Bronchial epithelial cell (primary cell): ENCODE data around the gene PNMA1. TPM values are rescaled to one million over a fixed set of nuclear protein-coding genes. Genes with fewer than 3 reads are reported as not detected.
A peak's percentile ranks its signal among the peaks of the same experiment; 100 is the strongest.

Experiments
- DNase-seq: peaks from one replicate; pipeline ENCODE4 v3.0.0-alpha.2; 2010; ENCODE audit warnings: low read depth
- FAIRE-seq: peaks from 2 replicates; lab custom pipeline; 2011; peaks lifted over from hg19 to GRCh38; lab: Jason Lieb, UNC
- H3K27me3 ChIP-seq: 2 replicates; pipeline ENCODE4 v1.5.1; 2011; ENCODE audit warnings: low read length; ENCODE audit not compliant: control insufficient read depth, insufficient read depth
- H3K36me3 ChIP-seq: 2 replicates; pipeline ENCODE4 v1.5.1; 2011; ENCODE audit warnings: low read length; ENCODE audit not compliant: control insufficient read depth, insufficient read depth
- H3K4me3 ChIP-seq: 2 replicates; pipeline ENCODE4 v1.5.1; 2011; ENCODE audit warnings: mild to moderate bottlenecking, low read depth, low read length, control low read depth
- total RNA-seq: library from RNA; depleted of rRNA; stranded (reverse); fragments of >200 nt; gene quantifications from 2 replicates; pipeline ENCODE4 v1.2.1, GENCODE V29; 2014
- TF ChIP-seq, protein P1 (sequence below): IDR thresholded peaks from 2 replicates; pipeline ENCODE4 v1.5.1; 2011; ENCODE audit warnings: mild to moderate bottlenecking, moderate library complexity, low read length, control low read depth, inconsistent platforms; ENCODE audit not compliant: insufficient read depth, severe bottlenecking

PNMA1 gene, protein sequence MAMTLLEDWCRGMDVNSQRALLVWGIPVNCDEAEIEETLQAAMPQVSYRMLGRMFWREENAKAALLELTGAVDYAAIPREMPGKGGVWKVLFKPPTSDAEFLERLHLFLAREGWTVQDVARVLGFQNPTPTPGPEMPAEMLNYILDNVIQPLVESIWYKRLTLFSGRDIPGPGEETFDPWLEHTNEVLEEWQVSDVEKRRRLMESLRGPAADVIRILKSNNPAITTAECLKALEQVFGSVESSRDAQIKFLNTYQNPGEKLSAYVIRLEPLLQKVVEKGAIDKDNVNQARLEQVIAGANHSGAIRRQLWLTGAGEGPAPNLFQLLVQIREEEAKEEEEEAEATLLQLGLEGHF
- total RNA-seq, result 10.5 and 13.1 TPM in 2 replicates

DNA sequence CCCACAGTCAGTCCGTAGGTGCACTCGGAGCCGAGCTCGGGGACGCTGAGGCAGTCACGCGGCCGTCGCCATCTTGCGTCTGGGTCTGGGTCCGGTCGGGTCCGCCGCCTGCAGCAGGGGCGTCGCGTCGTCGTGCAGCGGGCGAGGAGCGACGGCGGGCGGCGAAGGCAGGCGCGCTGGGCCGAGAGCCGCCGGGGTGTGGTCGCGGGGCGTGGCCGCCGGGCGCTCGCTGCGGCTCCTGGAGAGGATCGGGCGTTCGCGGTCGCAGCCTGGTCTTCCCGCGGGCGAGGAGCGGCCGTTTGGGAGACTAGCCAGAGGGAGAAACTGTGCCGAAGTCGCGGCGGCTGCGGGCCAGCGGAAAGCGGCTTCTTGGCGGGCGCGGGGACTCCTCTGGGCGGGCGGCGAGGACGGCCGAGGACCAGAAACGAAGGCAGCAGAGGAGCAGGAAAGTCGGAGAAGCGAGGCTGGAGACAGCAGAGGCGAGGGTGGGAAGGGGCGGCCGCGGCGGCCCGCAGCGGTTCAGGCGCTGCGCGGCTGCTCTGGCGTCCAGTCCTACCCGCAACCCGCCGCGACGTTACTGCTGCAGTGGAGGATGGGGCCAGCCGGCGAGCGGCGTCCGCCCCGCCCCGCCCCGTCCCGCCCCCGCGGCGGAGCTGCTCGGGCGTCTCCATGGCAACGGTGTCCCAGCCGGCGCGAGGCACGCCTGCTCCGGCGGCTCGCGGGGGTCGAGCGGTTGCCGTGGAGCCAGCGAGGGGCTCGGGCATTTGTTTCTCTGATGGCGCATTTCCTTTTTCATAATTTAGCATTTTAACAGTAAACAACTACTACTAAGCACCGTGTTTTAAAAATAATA, at the start of gene PNMA1:
PNMA1 (minus strand) TSS at position 582 of the 853 bp plus-strand sequence. CDS start 745 bp downstream, outside the sequence.
- FAIRE-seq, result no peak
- Histone ChIP-seq H3K4me3 (peak within 1 kb of the TSS; percentile 83), H3K27me3 (no peaks in the 10 kb centered on the region), H3K36me3 (peaks cover 13% of the 10 kb centered on the region)
- TF ChIP-seq, protein P1, sequence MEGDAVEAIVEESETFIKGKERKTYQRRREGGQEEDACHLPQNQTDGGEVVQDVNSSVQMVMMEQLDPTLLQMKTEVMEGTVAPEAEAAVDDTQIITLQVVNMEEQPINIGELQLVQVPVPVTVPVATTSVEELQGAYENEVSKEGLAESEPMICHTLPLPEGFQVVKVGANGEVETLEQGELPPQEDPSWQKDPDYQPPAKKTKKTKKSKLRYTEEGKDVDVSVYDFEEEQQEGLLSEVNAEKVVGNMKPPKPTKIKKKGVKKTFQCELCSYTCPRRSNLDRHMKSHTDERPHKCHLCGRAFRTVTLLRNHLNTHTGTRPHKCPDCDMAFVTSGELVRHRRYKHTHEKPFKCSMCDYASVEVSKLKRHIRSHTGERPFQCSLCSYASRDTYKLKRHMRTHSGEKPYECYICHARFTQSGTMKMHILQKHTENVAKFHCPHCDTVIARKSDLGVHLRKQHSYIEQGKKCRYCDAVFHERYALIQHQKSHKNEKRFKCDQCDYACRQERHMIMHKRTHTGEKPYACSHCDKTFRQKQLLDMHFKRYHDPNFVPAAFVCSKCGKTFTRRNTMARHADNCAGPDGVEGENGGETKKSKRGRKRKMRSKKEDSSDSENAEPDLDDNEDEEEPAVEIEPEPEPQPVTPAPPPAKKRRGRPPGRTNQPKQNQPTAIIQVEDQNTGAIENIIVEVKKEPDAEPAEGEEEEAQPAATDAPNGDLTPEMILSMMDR, result no peak
- peak; percentile 45 for DNase-seq

DNA sequence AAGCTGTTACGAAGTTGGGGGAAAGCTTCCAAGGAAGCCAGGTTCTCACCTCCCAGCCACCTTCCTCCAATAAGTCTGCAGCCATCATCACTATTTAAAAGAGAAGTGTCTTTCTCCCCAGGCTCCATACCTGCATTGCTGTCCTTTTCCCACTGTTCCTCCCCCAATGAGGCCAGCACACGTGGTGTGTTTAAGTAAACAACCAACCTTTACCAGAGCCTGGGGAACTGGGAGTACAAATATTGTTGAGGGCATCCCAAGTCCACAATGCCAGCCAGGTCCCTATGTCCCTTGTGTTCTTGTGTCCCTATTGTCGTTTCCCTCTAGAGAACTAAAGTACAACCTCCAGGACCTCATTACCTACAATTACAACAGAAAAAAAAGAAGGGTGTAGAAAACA, 49.2 kb upstream of the PNMA1 start:
- H3K36me3 ChIP-seq, result no peaks in the 10 kb centered on the region
- FAIRE-seq (no peak), DNase-seq (no peak)
- H3K27me3 ChIP-seq, result no peaks in the 10 kb centered on the region
- H3K4me3 ChIP-seq, result no peak overlapping the region
- TF ChIP-seq, protein P1, result no peak

- FAIRE-seq (no peak), DNase-seq (no peak)
- TF ChIP-seq, protein P1, result no peak
- Histone ChIP-seq H3K27me3 (no peaks in the 10 kb centered on the region), H3K4me3 (no peak overlapping the region), H3K36me3 (no peaks in the 10 kb centered on the region)
Measured at GRCh38 chr14:73762375-73762822, 48.2 kb upstream of the PNMA1 start.

- H3K27me3 ChIP-seq, result no peaks in the 10 kb centered on the region
- DNase-seq (no peak), FAIRE-seq (no peak)
- H3K36me3 ChIP-seq, result no peaks in the 10 kb centered on the region
- TF ChIP-seq, protein P1, result no peak
- H3K4me3 ChIP-seq, result no peak overlapping the region
Measured at GRCh38 chr14:73761618-73762355, 47.6 kb upstream of the PNMA1 start.

- no peak for FAIRE-seq
Measured at GRCh38 chr14:73760598-73761586, 46.7 kb upstream of the PNMA1 start.

More at GRCh38 chr14:73760598-73761586, 46.7 kb upstream of the PNMA1 start:
- Histone ChIP-seq H3K27me3 (no peaks in the 10 kb centered on the region), H3K36me3 (no peaks in the 10 kb centered on the region), H3K4me3 (peak overlapping the region; percentile 21)
- TF ChIP-seq, protein P1, result no peak
- no peak for DNase-seq
